ENCODE results near the gene CHMP1A. TPM values are rescaled to one million over a fixed set of nuclear protein-coding genes. Genes with fewer than 3 reads are reported as not detected.

The CHMP1A gene
- total RNA-seq, 1 experiment from 2014 or later, result 59.7 TPM

- BruUV-seq (replicated peaks), result no TSS peak
- peaks cover 6% of the 10 kb centered on the region for H3K36me3 Mint-ChIP-seq (ENCODE audit: insufficient read depth, unreplicated experiment)
- H3K27ac Mint-ChIP-seq (ENCODE audit: low read depth, unreplicated experiment), result no peak overlapping the region
- no peaks in the 10 kb centered on the region for H3K27me3 Mint-ChIP-seq (ENCODE audit: insufficient read depth, unreplicated experiment)
- CTCF ChIA-PET, result interaction anchor here (0.8 to 1.9 kb wide), 2 partner anchors 88 to 89 kb away, joined by 3 to 7 read pairs; no protein-coding TSS in a partner anchor
- H3K4me3 Mint-ChIP-seq (ENCODE audit: unreplicated experiment), result no peak overlapping the region
- intact Hi-C loops (cut with micrococcal nuclease), result loop anchor here (5.0 kb wide), 1 partner anchor 218 kb away; the partner anchor contains the start of gene TUBB3
- TF ChIP-seq CTCF (IDR thresholded peaks at IDR 0.05; ENCODE audit: unreplicated experiment), result no peak
- no peak for DNase-seq (ENCODE audit: unreplicated experiment)
- POLR2A ChIA-PET, result interaction anchor here (2.4 to 6.1 kb wide), 2 partner anchors 15 to 19 kb away, joined by 10 to 40 read pairs; partner anchors contain the start of gene VPS9D1
- H3K9me3 Mint-ChIP-seq (ENCODE audit: unreplicated experiment), result no peaks in the 10 kb centered on the region
- no peaks in the 10 kb centered on the region for H3K4me1 Mint-ChIP-seq (ENCODE audit: insufficient read depth, unreplicated experiment)
Measured at GRCh38 chr16:89704281-89704680, 46.8 kb upstream of the CHMP1A start.

GRCh38 chr16:89701425-89702406, 44.2 kb upstream of the CHMP1A start, which contains the start of gene SPATA2L:
Gene SPATA2L (minus strand): TSS chr16:89701705. CDS start chr16:89701232, 473 bp downstream.
- no TSS peak for BruUV-seq (replicated peaks)
- TF ChIP-seq CTCF (IDR thresholded peaks at IDR 0.05; ENCODE audit: unreplicated experiment), result no peak
- Mint-ChIP-seq H3K9me3 (ENCODE audit: unreplicated experiment) (no peaks in the 10 kb centered on the region), H3K27me3 (ENCODE audit: insufficient read depth, unreplicated experiment) (no peaks in the 10 kb centered on the region), H3K36me3 (ENCODE audit: insufficient read depth, unreplicated experiment) (peaks cover 6% of the 10 kb centered on the region), H3K4me3 (ENCODE audit: unreplicated experiment) (peak within 1 kb of the TSS; percentile 71), H3K4me1 (ENCODE audit: insufficient read depth, unreplicated experiment) (no peaks in the 10 kb centered on the region), H3K27ac (ENCODE audit: low read depth, unreplicated experiment) (no peak within 1 kb of the TSS)
- POLR2A ChIA-PET, result interaction anchor here (0.6 to 6.1 kb wide), 19 partner anchors 8 to 340 kb away, joined by 3 to 46 read pairs (median 4); partner anchors contain the start of genes CDK10, CHMP1A, SPATA33 and TCF25
- CTCF ChIA-PET, result interaction anchor here (0.6 to 4.4 kb wide), 4 partner anchors 14 to 303 kb away, joined by 3 to 56 read pairs (median 4); no protein-coding TSS in a partner anchor
- intact Hi-C loops (cut with micrococcal nuclease), result loop anchor here (2.0 to 5.0 kb wide), 2 partner anchors 91 to 221 kb away; partner anchors contain the start of gene TUBB3
- peak; percentile 97 for DNase-seq (ENCODE audit: unreplicated experiment)

- Mint-ChIP-seq H3K4me1 (ENCODE audit: insufficient read depth, unreplicated experiment) (no peaks in the 10 kb centered on the region), H3K27ac (ENCODE audit: low read depth, unreplicated experiment) (no peak overlapping the region), H3K27me3 (ENCODE audit: insufficient read depth, unreplicated experiment) (no peaks in the 10 kb centered on the region), H3K4me3 (ENCODE audit: unreplicated experiment) (peak overlapping the region; percentile 71), H3K9me3 (ENCODE audit: unreplicated experiment) (no peaks in the 10 kb centered on the region), H3K36me3 (ENCODE audit: insufficient read depth, unreplicated experiment) (peaks cover 6% of the 10 kb centered on the region)
- ChIA-PET POLR2A (interaction anchor here (0.6 to 4.3 kb wide), 22 partner anchors 9 to 339 kb away, joined by 3 to 46 read pairs (median 4); partner anchors contain the start of genes CDK10, CHMP1A, SPATA33 and TCF25), CTCF (interaction anchor here (0.6 to 4.4 kb wide), 20 partner anchors 8 to 318 kb away, joined by 3 to 56 read pairs (median 4); partner anchors contain the start of gene VPS9D1)
- intact Hi-C loops (cut with micrococcal nuclease), result loop anchor here (1.0 to 5.0 kb wide), 4 partner anchors 20 to 221 kb away; partner anchors contain the start of genes TUBB3 and ZNF276
- BruUV-seq (replicated peaks), result no TSS peak
- peak; percentile 14 for TF ChIP-seq CTCF (IDR thresholded peaks at IDR 0.05; ENCODE audit: unreplicated experiment)
- peak; percentile 66 for DNase-seq (ENCODE audit: unreplicated experiment)
Measured at GRCh38 chr16:89700649-89701424, 43.3 kb upstream of the CHMP1A start.

Data from MCF 10A (cell line).